CD4-positive, alpha-beta T cell treated with Interleukin-17A for 1 hour (primary cell): Measurements from ENCODE around the gene TKTL1.
A peak's percentile ranks its signal among the peaks of the same experiment; 100 is the strongest.

ENCODE experiments used
- DNase-seq: peaks from one replicate; pipeline ENCODE4 v3.0.0-alpha.2; 2020

Gene TKTL1

GRCh38 chrX:154348646-154349358 lies 53.2 kb downstream of the TKTL1 start:
- peak; percentile 13 for DNase-seq

- DNase-seq: peak; percentile 32
These were observed 53.9 kb downstream of the TKTL1 start for GRCh38 chrX:154349359-154349935.

GRCh38 chrX:154349979-154350378 lies 54.4 kb downstream of the TKTL1 start:
- DNase-seq: peak; percentile 4

GRCh38 chrX:154350429-154351182 lies 55.0 kb downstream of the TKTL1 start:
- peak; percentile 2 for DNase-seq

GRCh38 chrX:154351183-154352011 lies 55.8 kb downstream of the TKTL1 start:
- DNase-seq: peak; percentile 71

GRCh38 chrX:154352012-154352401 lies 56.4 kb downstream of the TKTL1 start:
- no peak for DNase-seq

GRCh38 chrX:154352466-154352865 lies 56.9 kb downstream of the TKTL1 start:
- DNase-seq: no peak

GRCh38 chrX:154353172-154353843 lies 57.7 kb downstream of the TKTL1 start:
- no peak for DNase-seq

- DNase-seq: peak; percentile 1
These were observed 58.4 kb downstream of the TKTL1 start for GRCh38 chrX:154354013-154354412.

GRCh38 chrX:154354516-154354915 lies 58.9 kb downstream of the TKTL1 start:
- DNase-seq: no peak

- peak; percentile 9 for DNase-seq
These were observed 59.6 kb downstream of the TKTL1 start for GRCh38 chrX:154355094-154355775.

GRCh38 chrX:154355776-154356140 lies 60.2 kb downstream of the TKTL1 start:
- DNase-seq: peak; percentile 1

- peak; percentile 0 for DNase-seq
These were observed 61.0 kb downstream of the TKTL1 start for GRCh38 chrX:154356596-154356995.

GRCh38 chrX:154357205-154357604 lies 61.6 kb downstream of the TKTL1 start:
- peak; percentile 0 for DNase-seq

- peak; percentile 0 for DNase-seq
These were observed 62.4 kb downstream of the TKTL1 start for GRCh38 chrX:154358011-154358410.

- no peak for DNase-seq
These were observed 63.2 kb downstream of the TKTL1 start for GRCh38 chrX:154358829-154359228.

- no peak for DNase-seq
These were observed 64.0 kb downstream of the TKTL1 start for GRCh38 chrX:154359362-154360154.

- peak; percentile 0 for DNase-seq
These were observed 64.6 kb downstream of the TKTL1 start for GRCh38 chrX:154360155-154360713.

GRCh38 chrX:154362085-154362742 lies 66.6 kb downstream of the TKTL1 start:
- no peak for DNase-seq
